Muscle layer of colon (tissue), 2 donors: ENCODE data around the gene METTL5.
A peak's percentile ranks its signal among the peaks of the same experiment; 100 is the strongest.
"Not testable (repeated sequence)": the region's sequence is repeated elsewhere in the genome, so short reads cannot be mapped to it uniquely, and the experiment has no call there.

Source experiments
- H3K27ac ChIP-seq: one replicate; pipeline ENCODE4 v1.7.0; 2013; ENCODE audit warnings: low read depth, mild to moderate bottlenecking, low read length, moderate library complexity
- H3K27me3 ChIP-seq, 2 donors: one replicate each; pipeline ENCODE4 v1.7.0; 2013; ENCODE audit warnings: low read length in 2 of 2, mild to moderate bottlenecking in 2 of 2; ENCODE audit not compliant: insufficient read depth in 2 of 2, control insufficient read depth in 1 of 2
- H3K36me3 ChIP-seq: one replicate; pipeline ENCODE4 v1.7.0; 2013; ENCODE audit warnings: mild to moderate bottlenecking, low read length; ENCODE audit not compliant: insufficient read depth
- H3K4me1 ChIP-seq: one replicate; pipeline ENCODE4 v1.7.0; 2013; ENCODE audit warnings: mild to moderate bottlenecking, low read length; ENCODE audit not compliant: insufficient read depth
- H3K4me3 ChIP-seq, 2 donors: one replicate each; pipeline ENCODE4 v1.7.0; 2013; ENCODE audit warnings: low read length in 2 of 2, low read depth in 1 of 2, mild to moderate bottlenecking in 1 of 2, moderate library complexity in 1 of 2
- H3K9ac ChIP-seq: one replicate; pipeline ENCODE4 v1.7.0; 2013; ENCODE audit warnings: low read length
- H3K9me3 ChIP-seq: one replicate; pipeline ENCODE4 v1.7.0; 2013; ENCODE audit warnings: mild to moderate bottlenecking, low read length
- donor health status: abdominal sarcoma.
- donor health status: Adenocarcinoma of cecum.

Gene METTL5

GRCh38 chr2:169824373-169825333 is at the start of gene METTL5:
TSS of gene METTL5 (minus strand) at chr2:169824905. CDS start at chr2:169824597, 308 bp downstream.
- Histone ChIP-seq H3K27me3 (no peaks in the 10 kb centered on the region), H3K9ac (peak within 1 kb of the TSS; percentile 57), H3K36me3 (peaks cover 11% of the 10 kb centered on the region), H3K9me3 (no peaks in the 10 kb centered on the region), H3K27ac (peak within 1 kb of the TSS; percentile 85), H3K4me1 (peaks cover 25% of the 10 kb centered on the region), H3K4me3 (peak within 1 kb of the TSS; percentile 64 to 83)

- Histone ChIP-seq H3K9me3 (no peaks in the 10 kb centered on the region), H3K27me3 (no peaks in the 10 kb centered on the region), H3K36me3 (no peaks in the 10 kb centered on the region), H3K27ac (no peak overlapping the region), H3K9ac (no peak overlapping the region), H3K4me3 (no peak overlapping the region), H3K4me1 (no peaks in the 10 kb centered on the region)
These were observed 47.3 kb upstream of the METTL5 start for GRCh38 chr2:169871994-169872393.

GRCh38 chr2:169871369-169871768 is 46.7 kb upstream of the METTL5 start:
- H3K27me3 ChIP-seq, H3K9ac ChIP-seq, H3K4me1 ChIP-seq, H3K27ac ChIP-seq, H3K9me3 ChIP-seq, H3K4me3 ChIP-seq, H3K36me3 ChIP-seq: not testable (repeated sequence)

GRCh38 chr2:169868951-169869350 is 44.2 kb upstream of the METTL5 start:
- Histone ChIP-seq H3K4me1 (no peaks in the 10 kb centered on the region), H3K4me3 (no peak overlapping the region), H3K27me3 (no peaks in the 10 kb centered on the region), H3K27ac (no peak overlapping the region), H3K9ac (no peak overlapping the region), H3K36me3 (no peaks in the 10 kb centered on the region), H3K9me3 (no peaks in the 10 kb centered on the region)

GRCh38 chr2:169867579-169867978 is 42.9 kb upstream of the METTL5 start:
- no peak overlapping the region for H3K4me3 ChIP-seq

GRCh38 chr2:169866230-169866629 is 41.5 kb upstream of the METTL5 start:
- not testable (repeated sequence) for H3K36me3 ChIP-seq, H3K4me1 ChIP-seq, H3K27me3 ChIP-seq, H3K9ac ChIP-seq, H3K27ac ChIP-seq, H3K4me3 ChIP-seq, H3K9me3 ChIP-seq

More at GRCh38 chr2:169867579-169867978, 42.9 kb upstream of the METTL5 start:
- H3K9ac ChIP-seq: no peak overlapping the region
- peaks cover 4% of the 10 kb centered on the region for H3K4me1 ChIP-seq
- no peaks in the 10 kb centered on the region for H3K9me3 ChIP-seq
- H3K27me3 ChIP-seq: no peaks in the 10 kb centered on the region
- H3K36me3 ChIP-seq: no peaks in the 10 kb centered on the region
- H3K27ac ChIP-seq: no peak overlapping the region

- Histone ChIP-seq H3K36me3 (no peaks in the 10 kb centered on the region), H3K27ac (no peak overlapping the region), H3K27me3 (no peaks in the 10 kb centered on the region), H3K4me1 (peaks cover 4% of the 10 kb centered on the region), H3K9me3 (no peaks in the 10 kb centered on the region), H3K4me3 (no peak overlapping the region), H3K9ac (no peak overlapping the region)
These were observed 40.8 kb upstream of the METTL5 start for GRCh38 chr2:169865492-169865891.

- Histone ChIP-seq H3K9me3 (no peaks in the 10 kb centered on the region), H3K4me1 (peaks cover 4% of the 10 kb centered on the region), H3K36me3 (no peaks in the 10 kb centered on the region), H3K4me3 (no peak overlapping the region), H3K9ac (no peak overlapping the region), H3K27ac (no peak overlapping the region), H3K27me3 (no peaks in the 10 kb centered on the region)
These were observed 38.1 kb upstream of the METTL5 start for GRCh38 chr2:169862816-169863215.

- no peaks in the 10 kb centered on the region for H3K36me3 ChIP-seq
- no peak overlapping the region for H3K9ac ChIP-seq
- H3K9me3 ChIP-seq: no peaks in the 10 kb centered on the region
These were observed 35.4 kb upstream of the METTL5 start for GRCh38 chr2:169860149-169860548.

GRCh38 chr2:169859423-169859822 is 34.7 kb upstream of the METTL5 start:
- H3K4me3 ChIP-seq: no peak overlapping the region
- peaks cover 4% of the 10 kb centered on the region for H3K4me1 ChIP-seq
- no peak overlapping the region for H3K27ac ChIP-seq
- no peaks in the 10 kb centered on the region for H3K9me3 ChIP-seq
- no peak overlapping the region for H3K9ac ChIP-seq
- H3K27me3 ChIP-seq: no peaks in the 10 kb centered on the region
- no peaks in the 10 kb centered on the region for H3K36me3 ChIP-seq

More at GRCh38 chr2:169860149-169860548, 35.4 kb upstream of the METTL5 start:
- Histone ChIP-seq H3K4me1 (peaks cover 4% of the 10 kb centered on the region), H3K27me3 (no peaks in the 10 kb centered on the region), H3K4me3 (no peak overlapping the region), H3K27ac (no peak overlapping the region)

- H3K36me3 ChIP-seq, H3K4me1 ChIP-seq, H3K27ac ChIP-seq, H3K27me3 ChIP-seq, H3K9me3 ChIP-seq, H3K4me3 ChIP-seq, H3K9ac ChIP-seq: not testable (repeated sequence)
These were observed 30.9 kb upstream of the METTL5 start for GRCh38 chr2:169855281-169856258.
